RPMI7951 (cell line): Measurements from ENCODE around the gene ICE1. TPM values are rescaled to one million over a fixed set of nuclear protein-coding genes. Genes with fewer than 3 reads are reported as not detected.

ENCODE experiments used
- DNase-seq: peaks from one replicate; pipeline ENCODE4 v3.0.0-alpha.2; 2012; ENCODE audit warnings: low read depth
- total RNA-seq: library from RNA; depleted of rRNA; stranded (reverse); fragments of >200 nt; shearing (Covaris generic); gene quantifications from 2 replicates; pipeline ENCODE4 v1.2.3, GENCODE V29; 2014

ICE1 gene
- total RNA-seq, 1 experiment from 2014 or later: 19.8 TPM

GRCh38 chr5:5533927-5534326, 111.5 kb downstream of the ICE1 start:
- DNase-seq: no peak

DNA sequence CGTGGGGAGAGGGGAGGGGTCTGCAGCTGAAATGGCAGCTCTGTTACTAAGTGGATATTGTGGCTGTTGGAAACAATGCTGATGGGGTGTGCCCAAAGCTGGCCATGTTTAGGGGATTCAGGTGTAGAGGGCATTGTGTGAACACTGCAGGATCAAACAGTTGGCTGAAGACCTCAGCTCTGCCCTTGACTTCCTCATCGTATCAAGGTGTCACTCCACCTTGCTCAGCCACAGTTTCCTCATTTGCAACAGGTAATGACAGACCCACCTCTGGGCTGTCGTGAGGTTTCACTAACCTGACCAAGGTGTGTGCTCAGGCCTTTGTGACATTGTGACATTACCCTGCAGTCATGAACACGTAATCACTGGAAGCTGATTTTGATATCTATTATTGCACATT, 111.9 kb downstream of the ICE1 start:
- DNase-seq: no peak

DNA sequence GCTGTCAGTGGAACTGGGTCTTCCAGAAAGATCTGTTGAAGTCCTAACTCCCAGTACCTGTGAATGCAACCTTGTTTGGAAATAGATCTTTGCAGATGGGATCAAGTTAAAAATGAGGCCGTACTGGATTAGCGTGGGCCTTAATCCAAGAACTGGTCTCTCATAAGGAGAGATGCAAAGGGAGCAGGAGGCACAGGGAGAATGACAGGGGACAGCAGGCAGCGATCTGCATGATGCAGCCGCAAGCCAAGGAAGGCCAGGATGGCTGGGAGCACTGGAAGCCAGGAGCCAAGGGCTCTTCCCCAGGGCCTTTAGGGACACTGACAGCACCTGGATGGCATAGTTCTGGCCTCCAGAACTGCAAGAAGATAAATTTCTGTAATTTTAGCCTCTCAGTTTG, 114.4 kb downstream of the ICE1 start:
- no peak for DNase-seq

DNA sequence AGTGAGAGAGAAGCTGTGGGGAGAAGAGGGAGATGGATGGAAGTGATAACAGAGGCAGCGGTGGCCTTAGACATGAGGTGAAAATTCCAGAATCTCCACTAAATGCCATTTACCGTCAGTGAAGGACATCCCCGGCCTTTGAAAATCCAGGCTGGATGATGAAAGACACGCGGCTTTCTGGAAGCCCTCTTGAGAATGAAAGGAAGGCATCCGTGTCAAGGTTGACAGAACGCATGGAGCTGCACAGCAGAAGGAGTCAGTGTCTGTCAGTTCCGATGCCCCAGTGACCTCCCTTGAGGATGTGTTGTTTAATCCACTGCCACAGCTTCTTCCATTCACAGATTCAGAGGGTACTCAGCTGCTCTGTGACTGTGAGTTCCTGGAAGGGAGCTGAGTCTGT, 114.9 kb downstream of the ICE1 start:
- no peak for DNase-seq

- DNase-seq: no peak
These were observed 117.1 kb downstream of the ICE1 start for GRCh38 chr5:5539590-5539989.
